OCI-LY3 (cell line): ENCODE data around the gene NARS2.
A peak's percentile ranks its signal among the peaks of the same experiment; 100 is the strongest.

ENCODE experiments used
- CTCF ChIP-seq: fragments of 200-600, 300-600 bp; sonication (generic); IDR thresholded peaks from 2 replicates; pipeline ENCODE4 v1.5.1; 2014; ENCODE audit warnings: antibody characterized with exemption, low read length, low read depth
- EZH2phosphoT487 ChIP-seq: fragments of 200-600 bp; shearing (Covaris generic); IDR thresholded peaks from 2 replicates; pipeline ENCODE4 v1.6.1; 2018; ENCODE audit warnings: antibody characterized with exemption, mixed run types, low read depth

- peak; percentile 58 for TF ChIP-seq CTCF
- no peak for TF ChIP-seq EZH2phosphoT487
Observed at GRCh38 chr11:78432058-78432515, 142.6 kb downstream of the NARS2 start.
